T1000 (cell line): ENCODE measurements around the gene ADAMTS2.

Experiments
- DNase-seq: peaks from one replicate; lab custom pipeline; 2025; ENCODE audit warnings: mixed read lengths; lab: John Stamatoyannopoulos, UW

ADAMTS2 gene

DNA sequence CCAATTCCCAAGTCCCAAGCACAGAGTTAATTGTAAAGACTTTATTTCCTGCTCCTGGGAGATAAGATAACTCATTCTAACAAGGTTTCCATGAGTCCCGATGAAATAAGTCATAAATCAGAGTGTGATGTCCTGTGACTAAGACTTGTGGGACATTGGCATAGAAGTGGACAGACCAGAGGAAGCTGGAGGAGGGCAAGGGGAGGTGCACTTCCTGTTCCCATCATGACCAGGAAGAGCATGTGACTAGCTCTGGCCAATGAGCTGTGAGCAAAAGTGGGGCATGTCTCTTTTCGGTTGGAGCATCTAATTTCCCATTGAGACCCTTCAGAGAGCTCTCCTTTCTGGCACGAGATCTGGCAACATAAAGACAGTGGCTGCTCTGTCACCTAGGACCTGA, 184.7 kb downstream of the ADAMTS2 start:
- DNase-seq, result no peak

- DNase-seq, result no peak
These were observed 186.7 kb downstream of the ADAMTS2 start for GRCh38 chr5:179158556-179158955.

DNA sequence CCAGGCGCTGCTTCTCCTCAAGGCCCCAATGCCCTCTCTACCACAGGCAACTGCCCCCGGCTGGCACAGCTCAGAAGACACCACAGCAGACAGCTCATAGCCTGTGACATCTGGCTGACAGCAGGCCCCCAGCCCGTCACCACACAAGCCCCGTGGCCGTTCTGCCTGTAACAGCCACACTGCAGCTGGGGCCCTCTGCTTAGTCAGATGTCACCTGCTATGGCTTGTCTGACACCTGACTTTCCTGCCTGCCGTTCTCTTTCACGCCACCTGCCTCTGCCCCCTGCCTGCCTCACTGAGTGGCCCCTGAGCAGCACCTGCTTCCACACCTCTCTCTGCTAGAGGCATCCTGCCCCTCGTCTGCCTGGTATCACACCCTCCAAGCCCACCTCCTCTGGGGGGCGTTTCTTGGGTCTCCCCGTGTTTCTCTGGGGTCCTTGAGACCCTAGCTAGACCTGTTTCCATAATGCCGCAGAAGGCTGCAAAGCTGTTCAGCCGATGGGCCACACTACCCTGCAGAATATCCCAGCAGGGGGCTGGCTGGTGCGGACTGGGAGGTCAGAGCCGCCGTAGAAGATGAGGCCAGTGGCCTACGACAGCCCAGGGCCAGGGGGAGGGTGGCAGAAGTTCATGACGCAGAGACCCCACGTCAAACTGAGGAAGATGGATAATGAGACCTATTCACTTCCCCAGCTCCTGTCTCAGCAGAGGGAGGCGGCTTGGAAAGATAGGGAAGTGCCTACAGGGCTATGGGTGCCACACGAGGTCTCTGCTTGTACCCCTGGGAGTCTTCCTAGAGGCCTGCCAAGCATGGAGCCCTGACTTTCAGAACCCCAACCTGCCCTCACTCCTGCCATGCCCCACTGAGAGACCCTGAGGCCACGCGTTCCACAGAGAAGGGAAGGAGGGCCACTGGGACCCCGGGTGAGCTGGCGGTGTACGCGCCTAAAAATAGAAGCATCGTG, 190.0 kb downstream of the ADAMTS2 start:
- no peak for DNase-seq

DNA sequence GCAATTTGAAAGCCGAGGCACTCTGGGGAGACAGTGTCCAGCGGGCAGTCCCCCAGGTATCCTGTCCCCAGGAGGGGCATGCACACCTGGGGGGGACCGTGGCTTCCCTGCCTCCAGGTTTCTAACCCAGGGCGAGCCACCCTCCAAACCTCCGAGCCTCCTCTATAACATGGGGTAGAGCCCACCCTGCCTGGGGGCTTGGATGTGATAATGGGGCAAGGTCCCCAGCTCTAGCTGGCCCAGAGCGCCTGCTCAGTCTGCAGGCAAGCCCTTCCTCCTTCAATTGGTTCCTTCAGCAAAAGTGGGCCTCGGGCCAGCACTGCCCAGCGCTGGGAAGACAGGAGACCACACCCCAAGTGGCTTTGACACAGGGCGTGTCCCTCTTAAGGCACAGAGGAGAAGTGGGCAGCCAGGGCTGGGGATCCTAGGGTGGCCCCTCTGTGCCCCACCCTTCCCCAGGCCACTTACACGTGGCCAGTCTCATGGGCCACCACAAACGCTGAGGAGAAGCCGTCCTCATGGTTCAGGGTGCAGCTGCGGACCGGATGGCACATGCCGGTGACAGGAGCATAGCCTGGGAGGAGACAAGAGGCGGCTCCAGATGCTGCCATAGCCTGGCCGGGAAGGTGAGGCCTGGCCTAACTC, 190.8 kb downstream of the ADAMTS2 start:
- DNase-seq, result no peak

- DNase-seq, result no peak
These were observed 191.3 kb downstream of the ADAMTS2 start for GRCh38 chr5:179153921-179154345.

GRCh38 chr5:179153341-179153901, 191.8 kb downstream of the ADAMTS2 start:
- DNase-seq, result no peak

DNA sequence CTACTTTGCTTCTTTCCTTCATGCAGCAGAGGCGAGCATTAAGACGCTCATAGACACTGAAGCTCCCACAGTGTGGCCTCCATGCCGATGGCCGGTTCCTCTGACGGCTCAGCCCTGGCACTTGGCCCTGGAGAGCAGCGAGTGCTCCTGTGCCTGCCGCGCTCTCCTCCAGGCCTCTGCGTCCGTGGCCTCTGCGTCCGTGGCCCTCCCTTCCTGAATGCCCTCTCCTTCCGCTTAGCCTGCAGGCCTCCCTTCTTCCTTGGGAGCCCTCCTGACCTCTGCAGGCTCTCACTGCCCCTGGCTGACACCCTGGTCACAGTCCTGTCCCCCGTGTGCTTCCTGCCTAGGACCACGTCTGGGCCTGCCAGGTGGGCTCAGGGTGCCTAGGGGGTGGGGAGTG, 192.3 kb downstream of the ADAMTS2 start:
- no peak for DNase-seq

GRCh38 chr5:179152144-179152895, 192.9 kb downstream of the ADAMTS2 start:
- DNase-seq, result no peak

GRCh38 chr5:179151286-179152118, 193.8 kb downstream of the ADAMTS2 start:
- no peak for DNase-seq

- DNase-seq, result no peak
These were observed 195.2 kb downstream of the ADAMTS2 start for GRCh38 chr5:179150011-179150410.

DNA sequence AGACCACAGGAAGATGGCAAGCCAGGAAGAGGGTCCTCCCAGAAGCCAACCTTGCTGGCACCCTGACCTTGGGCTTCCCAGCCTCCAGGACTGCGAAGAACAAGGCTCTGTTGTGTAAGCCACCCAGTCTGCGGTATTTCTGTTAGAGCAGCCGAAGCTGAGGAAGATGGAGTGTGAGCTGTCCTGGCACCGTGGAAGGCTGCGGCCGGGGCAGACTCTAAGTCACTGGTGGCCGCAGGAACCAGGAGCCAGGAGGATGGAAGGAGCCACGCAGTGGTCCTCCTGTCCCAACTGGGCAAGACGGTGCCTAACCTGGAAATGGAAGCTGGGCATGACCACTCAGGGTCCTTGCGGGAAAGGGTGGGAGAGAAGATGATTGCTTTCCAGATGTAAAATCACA, 196.0 kb downstream of the ADAMTS2 start:
- DNase-seq, result no peak

DNA sequence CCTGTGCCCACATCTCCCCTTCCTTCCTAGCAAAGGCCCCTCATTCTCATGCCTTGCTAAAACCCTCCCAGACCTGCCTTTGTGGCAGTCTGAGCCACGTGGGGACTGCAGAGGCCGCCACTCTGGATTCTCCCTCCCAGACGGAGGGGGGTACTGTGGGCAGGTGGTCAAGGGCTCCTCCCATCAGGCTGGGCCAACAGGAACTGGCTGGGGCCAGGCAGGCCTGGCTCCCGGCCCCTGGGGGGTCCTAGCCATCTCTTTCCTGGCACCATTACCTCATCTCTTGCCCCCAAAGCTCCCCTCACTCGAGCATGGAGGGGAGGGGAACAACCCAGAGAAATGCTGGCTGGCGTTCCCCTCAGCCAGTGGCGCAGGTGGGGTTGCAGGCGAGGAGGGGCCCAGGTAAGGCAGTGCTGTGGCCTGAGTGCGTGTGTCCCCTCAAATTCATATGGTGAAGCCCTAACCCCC, 196.5 kb downstream of the ADAMTS2 start:
- no peak for DNase-seq

DNA sequence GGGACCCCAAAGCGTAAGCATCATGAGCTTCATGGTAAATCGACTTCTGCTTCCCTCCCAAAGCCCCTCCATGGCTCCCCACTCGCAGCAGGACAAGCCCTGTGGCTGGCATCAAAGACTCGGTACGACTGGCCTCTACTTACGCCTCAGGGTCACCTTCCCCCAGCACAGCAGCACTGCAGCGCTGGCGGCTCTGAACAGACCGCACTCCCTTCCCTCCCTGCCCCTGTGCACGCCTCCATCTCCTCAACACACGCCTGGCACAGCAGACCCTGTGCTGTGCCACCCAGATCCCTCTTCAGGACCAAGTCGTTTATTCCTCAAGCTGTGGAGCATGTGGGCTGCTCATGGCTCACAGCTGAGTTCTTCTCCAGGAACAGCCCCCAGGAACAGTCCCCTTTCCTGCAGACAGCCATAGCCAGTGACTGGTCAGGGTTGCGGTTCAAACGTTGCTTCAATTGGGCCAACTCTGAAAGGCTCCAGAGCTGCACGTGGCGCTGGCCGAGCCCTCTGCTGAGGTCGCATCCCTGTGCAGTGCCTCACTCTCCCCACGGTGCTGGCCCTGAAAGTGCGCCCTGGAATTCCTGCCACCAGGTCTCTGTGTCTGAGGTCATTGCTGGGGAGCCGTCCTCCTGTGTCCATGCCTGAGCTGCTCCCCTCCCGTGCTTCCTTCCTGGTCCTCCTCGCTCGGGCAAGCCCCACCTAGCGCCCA, 197.1 kb downstream of the ADAMTS2 start:
- no peak for DNase-seq

- DNase-seq, result no peak
These were observed 199.0 kb downstream of the ADAMTS2 start for GRCh38 chr5:179146277-179146676.

- DNase-seq, result no peak
These were observed 201.8 kb downstream of the ADAMTS2 start for GRCh38 chr5:179143446-179143845.

- no peak for DNase-seq
These were observed 202.6 kb downstream of the ADAMTS2 start for GRCh38 chr5:179142434-179143198.

DNA sequence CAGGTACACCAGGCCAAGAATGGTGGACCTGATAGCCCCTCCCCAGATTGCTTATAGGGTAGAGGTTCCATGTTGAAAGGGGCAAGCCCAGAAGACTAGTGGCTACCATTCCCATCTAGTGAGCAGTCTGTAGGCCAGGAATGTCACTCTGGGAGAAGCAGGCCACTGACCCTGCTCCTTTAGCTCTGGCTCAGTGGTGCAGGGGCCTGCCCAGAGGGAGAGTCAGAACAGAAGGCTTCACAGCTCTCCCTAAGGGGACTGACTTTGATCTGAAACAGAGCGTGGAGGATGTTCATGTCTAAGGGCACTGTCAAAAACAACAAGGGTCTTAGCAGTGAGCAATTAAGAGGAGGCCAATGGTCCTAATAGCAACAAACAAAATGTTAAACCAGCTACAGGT, 203.4 kb downstream of the ADAMTS2 start:
- DNase-seq, result no peak

DNA sequence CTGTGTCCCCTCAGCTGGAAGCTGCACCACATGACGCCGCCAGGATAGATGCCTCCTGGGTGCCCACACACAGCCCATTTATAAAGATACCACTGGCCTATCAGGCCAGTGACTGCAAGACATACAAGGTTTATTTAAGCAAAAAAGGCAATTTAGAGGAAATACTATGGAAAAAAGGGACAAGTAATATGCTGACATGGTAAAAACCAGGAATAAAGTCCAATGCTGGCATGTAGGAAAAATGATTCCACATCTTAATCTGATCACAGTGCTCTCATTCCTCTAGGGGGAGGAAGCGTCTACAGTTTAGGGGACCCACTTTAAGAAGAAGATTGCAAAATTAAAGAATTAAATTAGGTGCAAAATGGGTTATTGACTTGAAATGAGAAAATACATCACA, 205.0 kb downstream of the ADAMTS2 start:
- no peak for DNase-seq

GRCh38 chr5:179139936-179140235, 205.4 kb downstream of the ADAMTS2 start:
- no peak for DNase-seq
